Caco-2 (cell line): ENCODE data around the gene MRPS25. TPM values are rescaled to one million over a fixed set of nuclear protein-coding genes. Genes with fewer than 3 reads are reported as not detected.

Source experiments
- BruUV-seq: library from RNA; stranded (reverse); fragments of 400-500 nt; replicated peaks from 2 replicates; lab custom pipeline; 2021; lab: Mats Ljungman, UMichigan
- CTCF ChIA-PET: fragments of 300-600 bp; sonication (Branson Sonifier 250); formaldehyde crosslinking; loops from one replicate; lab custom pipeline; 2022; ENCODE audit warnings: antibody characterized with exemption; lab: Charles Lee
- POLR2A ChIA-PET: fragments of 300-600 bp; sonication (Branson Sonifier 250); formaldehyde crosslinking; loops from one replicate; lab custom pipeline; 2022; ENCODE audit warnings: antibody characterized with exemption; lab: Charles Lee
- DNase-seq, 2 experiments: peaks; one replicate each; pipeline versions ENCODE4 v3.0.0 to v3.0.0-alpha.2; 2020 to 2022
- H3K27me3 ChIP-seq: replicated peaks from 2 replicates; pipeline ENCODE4 v1.6.0; 2011; ENCODE audit warnings: low read length; ENCODE audit not compliant: control insufficient read depth, insufficient read depth
- H3K36me3 ChIP-seq: 2 replicates; pipeline ENCODE4 v1.5.1; 2011; ENCODE audit warnings: low read length; ENCODE audit not compliant: control insufficient read depth, insufficient read depth
- H3K4me1 ChIP-seq: fragments of 250-450 bp; sonication (Bioruptor Pico); 2 replicates; pipeline ENCODE4 v1.5.1; 2020; ENCODE audit warnings: mild to moderate bottlenecking
- H3K4me3 ChIP-seq: 2 replicates; pipeline ENCODE4 v1.5.1; 2011; ENCODE audit warnings: low read depth, mild to moderate bottlenecking, control low read depth, low read length
- H3K9me3 ChIP-seq: fragments of 250-450 bp; sonication (Bioruptor Pico); 2 replicates; pipeline ENCODE4 v1.5.1; 2020; ENCODE audit warnings: mild to moderate bottlenecking, moderate library complexity
- H3K27ac Mint-ChIP-seq: one replicate; pipeline ENCODE4 v1.8.0; 2022; ENCODE audit warnings: mixed read lengths; ENCODE audit not compliant: unreplicated experiment
- H3K27me3 Mint-ChIP-seq: one replicate; pipeline ENCODE4 v1.8.0; 2022; ENCODE audit warnings: mixed read lengths; ENCODE audit not compliant: insufficient read depth, unreplicated experiment
- H3K36me3 Mint-ChIP-seq: one replicate; pipeline ENCODE4 v1.8.0; 2022; ENCODE audit warnings: mild to moderate bottlenecking, mixed read lengths; ENCODE audit not compliant: insufficient read depth, unreplicated experiment
- H3K4me1 Mint-ChIP-seq: one replicate; pipeline ENCODE4 v1.8.0; 2022; ENCODE audit warnings: low read depth, mixed read lengths; ENCODE audit not compliant: unreplicated experiment
- H3K4me3 Mint-ChIP-seq: one replicate; pipeline ENCODE4 v1.8.0; 2022; ENCODE audit warnings: mild to moderate bottlenecking, moderate library complexity, mixed read lengths; ENCODE audit not compliant: unreplicated experiment
- H3K9me3 Mint-ChIP-seq: one replicate; pipeline ENCODE4 v1.8.0; 2022; ENCODE audit warnings: mixed read lengths; ENCODE audit not compliant: unreplicated experiment
- CTCF ChIP-seq, 2 experiments: fragments of 200-600 bp in 1 of 2; IDR thresholded peaks; 1 replicate in 1 of 2; 2 replicates in 1 of 2; pipeline versions ENCODE4 v1.5.1 to v1.8.0; 2011 to 2022; ENCODE audit warnings: antibody characterized with exemption in 1 of 2, control low read depth in 1 of 2, inconsistent platforms in 1 of 2, low read depth in 1 of 2, low read length in 1 of 2, mild to moderate bottlenecking in 1 of 2, moderate library complexity in 1 of 2; ENCODE audit not compliant: insufficient read depth in 1 of 2, severe bottlenecking in 1 of 2, unreplicated experiment in 1 of 2
- intact Hi-C: fragments of 100-400 bp; cut with micrococcal nuclease; formaldehyde crosslinking; loops from one replicate; pipeline ENCODE4 v1.10.0; 2022; ENCODE audit not compliant: unreplicated experiment
- total RNA-seq: library from RNA; stranded (reverse); gene quantifications from 2 replicates; pipeline ENCODE4 v1.2.3, GENCODE V29; 2022

The MRPS25 gene
- total RNA-seq, 1 experiment from 2014 or later, result 53.3 TPM

GRCh38 chr3:15043408-15044171, 21.5 kb downstream of the MRPS25 start:
- no peaks in the 10 kb centered on the region for H3K9me3 Mint-ChIP-seq
- POLR2A ChIA-PET, result no interaction called here
- Histone ChIP-seq H3K27me3 (no peaks in the 10 kb centered on the region), H3K4me3 (no peak overlapping the region), H3K4me1 (no peaks in the 10 kb centered on the region), H3K9me3 (no peaks in the 10 kb centered on the region), H3K36me3 (peaks cover 7% of the 10 kb centered on the region)
- no peaks in the 10 kb centered on the region for H3K27me3 Mint-ChIP-seq
- CTCF ChIA-PET, result no interaction called here
- H3K36me3 Mint-ChIP-seq, result peaks cover 71% of the 10 kb centered on the region
- DNase-seq, result no peak
- H3K4me3 Mint-ChIP-seq, result no peak overlapping the region
- TF ChIP-seq CTCF (IDR thresholded peaks at IDR 0.05; ENCODE audit: insufficient read depth in 1 of 2, low read depth in 1 of 2, low read length in 1 of 2, severe bottlenecking in 1 of 2, unreplicated experiment in 1 of 2), result no peak
- intact Hi-C loops, result no loop called here
- BruUV-seq, result no TSS peak
- no peak overlapping the region for H3K27ac Mint-ChIP-seq
- no peaks in the 10 kb centered on the region for H3K4me1 Mint-ChIP-seq

DNA sequence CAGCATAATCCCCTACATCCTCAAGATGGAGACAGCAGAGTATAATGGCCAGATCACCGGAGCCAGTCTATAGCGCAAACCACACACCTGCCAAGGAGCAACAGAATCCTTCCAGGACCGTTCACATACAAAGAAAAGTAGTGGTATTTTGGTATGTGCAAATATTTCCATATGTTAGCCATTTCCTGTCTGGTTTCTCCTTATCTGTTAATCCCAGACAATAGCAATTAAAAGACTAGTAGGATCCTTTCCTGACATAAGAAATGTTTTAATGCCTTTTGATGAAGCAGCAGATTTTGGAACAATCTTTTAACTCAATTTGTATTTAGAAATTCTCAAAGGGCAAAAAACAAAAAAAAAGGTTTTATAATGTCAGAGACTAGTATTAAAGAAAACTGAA, 22.2 kb downstream of the MRPS25 start:
- no peak for DNase-seq
- Mint-ChIP-seq H3K9me3 (no peaks in the 10 kb centered on the region), H3K36me3 (peaks cover 71% of the 10 kb centered on the region), H3K27ac (no peak overlapping the region), H3K27me3 (no peaks in the 10 kb centered on the region), H3K4me1 (no peaks in the 10 kb centered on the region), H3K4me3 (no peak overlapping the region)
- intact Hi-C loops, result no loop called here
- no TSS peak for BruUV-seq
- no peaks in the 10 kb centered on the region for H3K27me3 ChIP-seq
- H3K4me3 ChIP-seq, result no peak overlapping the region
- no peaks in the 10 kb centered on the region for H3K9me3 ChIP-seq
- POLR2A ChIA-PET, result no interaction called here
- CTCF ChIA-PET, result no interaction called here
- H3K36me3 ChIP-seq, result peaks cover 7% of the 10 kb centered on the region
- no peak for TF ChIP-seq CTCF (IDR thresholded peaks at IDR 0.05; ENCODE audit: insufficient read depth in 1 of 2, low read depth in 1 of 2, low read length in 1 of 2, severe bottlenecking in 1 of 2, unreplicated experiment in 1 of 2)
- no peaks in the 10 kb centered on the region for H3K4me1 ChIP-seq

GRCh38 chr3:15041950-15042349, 23.2 kb downstream of the MRPS25 start:
- no TSS peak for BruUV-seq
- no peak overlapping the region for H3K27ac Mint-ChIP-seq
- TF ChIP-seq CTCF (IDR thresholded peaks at IDR 0.05; ENCODE audit: insufficient read depth in 1 of 2, low read depth in 1 of 2, low read length in 1 of 2, severe bottlenecking in 1 of 2, unreplicated experiment in 1 of 2), result no peak
- no peak overlapping the region for H3K4me3 Mint-ChIP-seq
- Histone ChIP-seq H3K4me1 (no peaks in the 10 kb centered on the region), H3K27me3 (no peaks in the 10 kb centered on the region), H3K36me3 (peaks cover 5% of the 10 kb centered on the region), H3K9me3 (no peaks in the 10 kb centered on the region), H3K4me3 (no peak overlapping the region)
- ChIA-PET CTCF (no interaction called here), POLR2A (no interaction called here)
- no peaks in the 10 kb centered on the region for H3K27me3 Mint-ChIP-seq
- DNase-seq, result no peak
- peaks cover 68% of the 10 kb centered on the region for H3K36me3 Mint-ChIP-seq
- no peaks in the 10 kb centered on the region for H3K4me1 Mint-ChIP-seq
- intact Hi-C loops, result no loop called here
- H3K9me3 Mint-ChIP-seq, result no peaks in the 10 kb centered on the region
